GM12878 (cell line): ENCODE data around the gene TOM1L2. TPM values are rescaled to one million over a fixed set of nuclear protein-coding genes. Genes with fewer than 3 reads are reported as not detected.

Source experiments
- ATAC-seq: fragments of 200-7000 bp; cut with Tn5 transposase; 3 replicates; pipeline ENCODE4 v1.9.1; 2020; ENCODE audit warnings: mild to moderate bottlenecking, moderate library complexity
- BruUV-seq: library from RNA; stranded (reverse); fragments of 400-500 nt; replicated peaks from 2 replicates; lab custom pipeline; 2021; lab: Mats Ljungman, UMichigan
- CTCF ChIA-PET: fragments of 300-600 bp; sonication (Branson Sonifier 250); formaldehyde crosslinking; extraction: SDS; loops from one replicate; lab custom pipeline; 2021; ENCODE audit warnings: inconsistent platforms; lab: Yijun Ruan, JAX
- POLR2A ChIA-PET: fragments of 350-600 bp; formaldehyde crosslinking; extraction: SDS; loops from one replicate; lab custom pipeline; 2021; ENCODE audit warnings: inconsistent platforms; lab: Charles Lee
- RAD21 ChIA-PET: fragments of 300-600 bp; sonication (Branson Sonifier 250); formaldehyde crosslinking; loops from one replicate; lab custom pipeline; 2023; ENCODE audit warnings: antibody characterized with exemption; ENCODE audit not compliant: unreplicated experiment; lab: Charles Lee
- SMC1A ChIA-PET: fragments of 300-600 bp; sonication (Branson Sonifier 250); formaldehyde crosslinking; loops from one replicate; lab custom pipeline; 2023; ENCODE audit not compliant: unreplicated experiment, uncharacterized antibody; lab: Charles Lee
- DNase-seq: peaks from one replicate; pipeline ENCODE4 v3.0.0-alpha.2; 2011; ENCODE audit warnings: low read depth, low spot score
- FAIRE-seq: peaks from 3 replicates; lab custom pipeline; 2011; peaks lifted over from hg19 to GRCh38; lab: Jason Lieb, UNC
- H2AFZ ChIP-seq: 2 replicates; pipeline ENCODE4 v1.6.0; 2011; ENCODE audit warnings: low read depth, low read length, control low read depth; ENCODE audit not compliant: control insufficient read depth
- H3K27ac ChIP-seq: 2 replicates; pipeline ENCODE4 v1.5.1; 2011; ENCODE audit warnings: control low read depth; ENCODE audit not compliant: control insufficient read depth, insufficient read depth
- H3K27me3 ChIP-seq, 2 experiments: replicated peaks in 1 of 2; 2 replicates each; pipeline versions ENCODE4 v1.6.0 to v1.6.1; 2011; ENCODE audit warnings: low read length in 1 of 2; ENCODE audit not compliant: control insufficient read depth in 2 of 2, insufficient read depth in 2 of 2
- H3K36me3 ChIP-seq, 2 experiments: 2 replicates each; pipeline ENCODE4 v1.5.1; 2011; ENCODE audit warnings: low read length in 1 of 2; ENCODE audit not compliant: control insufficient read depth in 2 of 2, insufficient read depth in 2 of 2
- H3K4me1 ChIP-seq: 2 replicates; pipeline ENCODE4 v1.6.1; 2011; ENCODE audit warnings: mild to moderate bottlenecking, low read length, moderate library complexity, mixed read lengths; ENCODE audit not compliant: control insufficient read depth, insufficient read depth
- H3K4me2 ChIP-seq: 2 replicates; pipeline ENCODE4 v1.6.0; 2011; ENCODE audit warnings: control low read depth; ENCODE audit not compliant: control insufficient read depth, insufficient read depth
- H3K4me3 ChIP-seq: fragments of 200-600 bp; sonication (generic); 2 replicates; pipeline ENCODE4 v1.5.1; 2016
- H3K79me2 ChIP-seq: 2 replicates; pipeline ENCODE4 v1.6.0; 2011; ENCODE audit warnings: low read length; ENCODE audit not compliant: control insufficient read depth, insufficient read depth
- H3K9ac ChIP-seq: 2 replicates; pipeline ENCODE4 v1.8.0; 2011; ENCODE audit warnings: low read length, control low read depth, mixed read lengths; ENCODE audit not compliant: control insufficient read depth, insufficient read depth
- H3K9me3 ChIP-seq: replicated peaks from 3 replicates; pipeline ENCODE4 v1.5.1; 2011; ENCODE audit warnings: mild to moderate bottlenecking, low read length; ENCODE audit not compliant: control insufficient read depth, insufficient read depth
- H4K20me1 ChIP-seq: 2 replicates; pipeline ENCODE4 v1.6.0; 2011; ENCODE audit not compliant: control insufficient read depth, insufficient read depth
- BRCA1 ChIP-seq: IDR thresholded peaks from 2 replicates; pipeline ENCODE4 v1.6.1; 2011; ENCODE audit warnings: low read depth, low read length, improper control_type of control experiment
- CEBPB ChIP-seq, 2 experiments: fragments of 150-350 bp in 1 of 2; IDR thresholded peaks; 2 replicates each; pipeline ENCODE4 v1.6.1; 2012 to 2014; ENCODE audit warnings: low read depth in 2 of 2, low read length in 2 of 2, borderline replicate concordance in 1 of 2, inconsistent platforms in 1 of 2
- JUND ChIP-seq: IDR thresholded peaks from 2 replicates; pipeline ENCODE4 v1.6.1; 2012; ENCODE audit warnings: low read depth, mild to moderate bottlenecking, low read length, improper control_type of control experiment, moderate library complexity
- NFYB ChIP-seq: IDR thresholded peaks from 2 replicates; pipeline ENCODE4 v1.6.1; 2011; ENCODE audit warnings: low read depth, mild to moderate bottlenecking, low read length, improper control_type of control experiment, moderate library complexity; ENCODE audit not compliant: insufficient read depth
- SIN3A ChIP-seq: IDR thresholded peaks from 2 replicates; pipeline ENCODE4 v1.6.1; 2012; ENCODE audit warnings: low read depth, low read length, improper control_type of control experiment
- SIX5 ChIP-seq: IDR thresholded peaks from 2 replicates; pipeline ENCODE4 v1.6.1; 2011; ENCODE audit warnings: mild to moderate bottlenecking, low read depth, low read length, moderate library complexity; ENCODE audit not compliant: severe bottlenecking
- SMAD5 ChIP-seq: IDR thresholded peaks from 2 replicates; pipeline ENCODE4 v1.6.1; 2016; ENCODE audit warnings: antibody characterized with exemption, low read depth
- TBL1XR1 ChIP-seq: IDR thresholded peaks from 2 replicates; pipeline ENCODE4 v1.6.1; 2012; ENCODE audit warnings: low read depth, low read length, improper control_type of control experiment
- ZNF622 ChIP-seq: fragments of 450-650 bp; IDR thresholded peaks from 2 replicates; pipeline ENCODE4 v1.6.1; 2017; ENCODE audit warnings: mild to moderate bottlenecking, inconsistent platforms
- ZSCAN29 ChIP-seq: fragments of 450-650 bp; IDR thresholded peaks from 2 replicates; pipeline ENCODE4 v1.6.1; 2017; ENCODE audit warnings: mild to moderate bottlenecking, moderate library complexity
- WGBS: methylation state at CpG from one replicate; pipeline ENCODE4 v1.1.6; 2016; ENCODE audit warnings: low lambda C conversion rate; ENCODE audit not compliant: insufficient replicate concordance, insufficient coverage; ENCODE audit errors: missing lambda C conversion rate; 5-methylcytosine and 5-hydroxymethylcytosine counted together
- in situ Hi-C: fragments of 300-500 bp; cut with MboI; formaldehyde crosslinking; loops from 9 replicates; pipeline ENCODE4 v1.14.3; 2018; ENCODE audit warnings: mixed read lengths
- intact Hi-C: fragments of 100-400 bp; cut with micrococcal nuclease; formaldehyde crosslinking; loops from one replicate; pipeline ENCODE4 v1.14.2; 2022; ENCODE audit not compliant: unreplicated experiment
- polyA plus RNA-seq, 11 experiments: library from polyadenylated mRNA; depleted of rRNA in 4 of 11; unstranded in 6 of 11; stranded (reverse) in 5 of 11; fragments of >200 nt; fragmentation: Nextera tagmentation in 4 of 11; fragmentation: Illumina TruSeq in 1 of 11; extraction: Ambion mirVana in 4 of 11; extraction: Trizol in 1 of 11; gene quantifications; 1 replicate in 1 of 11; 2 replicates in 10 of 11; pipeline versions ENCODE4 v1.2.1 to v1.2.3, GENCODE V29; 2011 to 2016; ENCODE audit warnings: inconsistent platforms in 2 of 11, missing spikeins in 2 of 11, low read depth in 1 of 11
- total RNA-seq, 4 experiments: library from RNA; depleted of rRNA in 3 of 4; stranded (reverse); fragments of >200 nt in 3 of 4; fragmentation: Illumina TruSeq in 1 of 4; extraction: Trizol in 1 of 4; gene quantifications; 2 replicates each; pipeline versions ENCODE4 v1.2.1 to v1.2.3, GENCODE V29; 2013 to 2021
- TF ChIP-seq, protein P1 (sequence below): IDR thresholded peaks from 2 replicates; pipeline ENCODE4 v1.6.1; 2011; ENCODE audit warnings: low read depth, low read length, improper control_type of control experiment, borderline replicate concordance
- TF ChIP-seq, protein P2 (sequence below): fragments of 450-650 bp; IDR thresholded peaks from 2 replicates; pipeline ENCODE4 v1.6.1; 2017; ENCODE audit warnings: mild to moderate bottlenecking, moderate library complexity
- TF ChIP-seq, protein P3 (sequence below): fragments of 450-650 bp; IDR thresholded peaks from 2 replicates; pipeline ENCODE4 v1.6.1; 2018; ENCODE audit warnings: borderline replicate concordance, mild to moderate bottlenecking; ENCODE audit not compliant: partially characterized antibody

The TOM1L2 gene
- total and polyA plus RNA-seq, 10 of the 15 experiments (the other 5 are each of a cell fraction or from before 2014, with no cell fraction given): 0.19 to 19.2 (median 8.1) TPM

DNA sequence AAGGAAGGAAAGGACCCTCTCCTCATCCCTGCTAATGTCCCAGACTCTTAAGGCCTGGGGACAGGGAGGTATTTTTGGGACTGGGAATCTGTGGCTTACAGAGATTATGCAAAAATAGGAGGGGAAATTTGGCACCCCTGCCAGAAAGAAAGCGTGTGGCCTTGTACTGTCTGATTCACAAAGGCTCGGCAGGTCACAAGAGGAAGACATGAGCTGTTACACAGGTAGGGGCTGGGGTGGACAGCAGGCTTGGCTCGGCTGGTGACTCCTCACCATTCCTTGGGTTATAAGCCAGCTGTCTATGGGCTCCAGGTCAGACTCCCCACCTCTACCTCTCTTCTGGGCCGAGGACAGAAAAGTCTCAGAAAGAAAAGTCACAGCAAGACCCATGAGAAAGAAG, 114.7 kb downstream of the TOM1L2 start (continued):
- TF ChIP-seq, protein P1, sequence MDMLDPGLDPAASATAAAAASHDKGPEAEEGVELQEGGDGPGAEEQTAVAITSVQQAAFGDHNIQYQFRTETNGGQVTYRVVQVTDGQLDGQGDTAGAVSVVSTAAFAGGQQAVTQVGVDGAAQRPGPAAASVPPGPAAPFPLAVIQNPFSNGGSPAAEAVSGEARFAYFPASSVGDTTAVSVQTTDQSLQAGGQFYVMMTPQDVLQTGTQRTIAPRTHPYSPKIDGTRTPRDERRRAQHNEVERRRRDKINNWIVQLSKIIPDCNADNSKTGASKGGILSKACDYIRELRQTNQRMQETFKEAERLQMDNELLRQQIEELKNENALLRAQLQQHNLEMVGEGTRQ: no peak
- TF ChIP-seq, protein P2, sequence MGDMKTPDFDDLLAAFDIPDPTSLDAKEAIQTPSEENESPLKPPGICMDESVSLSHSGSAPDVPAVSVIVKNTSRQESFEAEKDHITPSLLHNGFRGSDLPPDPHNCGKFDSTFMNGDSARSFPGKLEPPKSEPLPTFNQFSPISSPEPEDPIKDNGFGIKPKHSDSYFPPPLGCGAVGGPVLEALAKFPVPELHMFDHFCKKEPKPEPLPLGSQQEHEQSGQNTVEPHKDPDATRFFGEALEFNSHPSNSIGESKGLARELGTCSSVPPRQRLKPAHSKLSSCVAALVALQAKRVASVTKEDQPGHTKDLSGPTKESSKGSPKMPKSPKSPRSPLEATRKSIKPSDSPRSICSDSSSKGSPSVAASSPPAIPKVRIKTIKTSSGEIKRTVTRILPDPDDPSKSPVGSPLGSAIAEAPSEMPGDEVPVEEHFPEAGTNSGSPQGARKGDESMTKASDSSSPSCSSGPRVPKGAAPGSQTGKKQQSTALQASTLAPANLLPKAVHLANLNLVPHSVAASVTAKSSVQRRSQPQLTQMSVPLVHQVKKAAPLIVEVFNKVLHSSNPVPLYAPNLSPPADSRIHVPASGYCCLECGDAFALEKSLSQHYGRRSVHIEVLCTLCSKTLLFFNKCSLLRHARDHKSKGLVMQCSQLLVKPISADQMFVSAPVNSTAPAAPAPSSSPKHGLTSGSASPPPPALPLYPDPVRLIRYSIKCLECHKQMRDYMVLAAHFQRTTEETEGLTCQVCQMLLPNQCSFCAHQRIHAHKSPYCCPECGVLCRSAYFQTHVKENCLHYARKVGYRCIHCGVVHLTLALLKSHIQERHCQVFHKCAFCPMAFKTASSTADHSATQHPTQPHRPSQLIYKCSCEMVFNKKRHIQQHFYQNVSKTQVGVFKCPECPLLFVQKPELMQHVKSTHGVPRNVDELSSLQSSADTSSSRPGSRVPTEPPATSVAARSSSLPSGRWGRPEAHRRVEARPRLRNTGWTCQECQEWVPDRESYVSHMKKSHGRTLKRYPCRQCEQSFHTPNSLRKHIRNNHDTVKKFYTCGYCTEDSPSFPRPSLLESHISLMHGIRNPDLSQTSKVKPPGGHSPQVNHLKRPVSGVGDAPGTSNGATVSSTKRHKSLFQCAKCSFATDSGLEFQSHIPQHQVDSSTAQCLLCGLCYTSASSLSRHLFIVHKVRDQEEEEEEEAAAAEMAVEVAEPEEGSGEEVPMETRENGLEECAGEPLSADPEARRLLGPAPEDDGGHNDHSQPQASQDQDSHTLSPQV: no peak
- TF ChIP-seq SIN3A: no peak
- no peak for TF ChIP-seq BRCA1

DNA sequence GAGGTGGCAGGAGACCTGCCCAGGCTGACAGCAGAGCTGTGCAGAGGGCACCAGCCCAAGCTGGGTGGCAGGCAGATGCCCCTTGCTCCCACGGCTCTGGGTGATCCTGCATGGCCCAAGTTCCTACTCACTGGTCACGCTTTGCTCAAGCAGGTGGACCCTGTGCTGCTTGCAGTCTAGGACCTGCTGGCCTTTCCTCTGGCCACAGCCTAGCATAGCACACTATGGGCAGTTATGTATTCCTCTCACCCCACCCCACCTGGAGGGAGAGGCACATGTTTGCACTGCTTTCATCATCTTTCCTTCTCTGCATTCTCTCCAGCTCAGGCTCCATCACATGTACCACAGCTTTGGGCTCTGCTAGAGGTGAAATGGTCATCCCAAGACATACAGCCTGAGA, 115.8 kb downstream of the TOM1L2 start:
- POLR2A ChIA-PET: no interaction called here
- no TSS peak for BruUV-seq
- no peak for TF ChIP-seq NFYB
- TF ChIP-seq ZNF622: no peak
- TF ChIP-seq SMAD5: no peak
- no peak for TF ChIP-seq ZSCAN29
- TF ChIP-seq SIX5: no peak
- TF ChIP-seq, protein P3, sequence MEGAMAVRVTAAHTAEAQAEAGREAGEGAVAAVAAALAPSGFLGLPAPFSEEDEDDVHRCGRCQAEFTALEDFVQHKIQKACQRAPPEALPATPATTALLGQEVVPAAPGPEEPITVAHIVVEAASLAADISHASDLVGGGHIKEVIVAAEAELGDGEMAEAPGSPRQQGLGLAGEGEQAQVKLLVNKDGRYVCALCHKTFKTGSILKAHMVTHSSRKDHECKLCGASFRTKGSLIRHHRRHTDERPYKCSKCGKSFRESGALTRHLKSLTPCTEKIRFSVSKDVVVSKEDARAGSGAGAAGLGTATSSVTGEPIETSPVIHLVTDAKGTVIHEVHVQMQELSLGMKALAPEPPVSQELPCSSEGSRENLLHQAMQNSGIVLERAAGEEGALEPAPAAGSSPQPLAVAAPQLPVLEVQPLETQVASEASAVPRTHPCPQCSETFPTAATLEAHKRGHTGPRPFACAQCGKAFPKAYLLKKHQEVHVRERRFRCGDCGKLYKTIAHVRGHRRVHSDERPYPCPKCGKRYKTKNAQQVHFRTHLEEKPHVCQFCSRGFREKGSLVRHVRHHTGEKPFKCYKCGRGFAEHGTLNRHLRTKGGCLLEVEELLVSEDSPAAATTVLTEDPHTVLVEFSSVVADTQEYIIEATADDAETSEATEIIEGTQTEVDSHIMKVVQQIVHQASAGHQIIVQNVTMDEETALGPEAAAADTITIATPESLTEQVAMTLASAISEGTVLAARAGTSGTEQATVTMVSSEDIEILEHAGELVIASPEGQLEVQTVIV: no peak
- TF ChIP-seq CEBPB (IDR thresholded peaks at IDR 0.05; ENCODE audit: borderline replicate concordance in 1 of 2, low read depth in 2 of 2, low read length in 2 of 2): no peak
- no peak for TF ChIP-seq JUND
- TF ChIP-seq TBL1XR1: no peak

More for the DNA sequence above, 115.8 kb downstream of the TOM1L2 start:
- H3K27me3 ChIP-seq: no peaks in the 10 kb centered on the region
- no peaks in the 10 kb centered on the region for H3K9me3 ChIP-seq
- H3K79me2 ChIP-seq: no peaks in the 10 kb centered on the region
- CTCF ChIA-PET: interaction anchor here (0.7 to 10.6 kb wide), 5 partner anchors 13 to 176 kb away, joined by 3 to 86 read pairs (median 3); no protein-coding TSS in a partner anchor
- RAD21 ChIA-PET: interaction anchor here (0.9 to 1.8 kb wide), 5 partner anchors 36 to 174 kb away, joined by 3 to 9 read pairs (median 4); no protein-coding TSS in a partner anchor
- H3K4me2 ChIP-seq: no peak overlapping the region
- no peak overlapping the region for H3K4me3 ChIP-seq
- peaks cover 7% of the 10 kb centered on the region for H3K4me1 ChIP-seq
- 92% methylated on average over 2 of the region's 2 CpGs for WGBS
- in situ Hi-C loops: no loop called here
- SMC1A ChIA-PET: interaction anchor here (0.7 to 4.6 kb wide), 7 partner anchors 11 to 176 kb away, joined by 3 to 28 read pairs (median 3); partner anchors contain the start of gene SREBF1
- no peaks in the 10 kb centered on the region for H3K36me3 ChIP-seq
- ATAC-seq (no peak), DNase-seq (no peak), FAIRE-seq (no peak)
- H3K27ac ChIP-seq: no peak overlapping the region
- intact Hi-C loops: no loop called here
- no peak overlapping the region for H2AFZ ChIP-seq
- no peaks in the 10 kb centered on the region for H4K20me1 ChIP-seq
- no peak overlapping the region for H3K9ac ChIP-seq
